ENCODE results near the gene ELOF1.
"Not testable (repeated sequence)": the region's sequence is repeated elsewhere in the genome, so short reads cannot be mapped to it uniquely, and the experiment has no call there.

ELOF1 gene

DNA sequence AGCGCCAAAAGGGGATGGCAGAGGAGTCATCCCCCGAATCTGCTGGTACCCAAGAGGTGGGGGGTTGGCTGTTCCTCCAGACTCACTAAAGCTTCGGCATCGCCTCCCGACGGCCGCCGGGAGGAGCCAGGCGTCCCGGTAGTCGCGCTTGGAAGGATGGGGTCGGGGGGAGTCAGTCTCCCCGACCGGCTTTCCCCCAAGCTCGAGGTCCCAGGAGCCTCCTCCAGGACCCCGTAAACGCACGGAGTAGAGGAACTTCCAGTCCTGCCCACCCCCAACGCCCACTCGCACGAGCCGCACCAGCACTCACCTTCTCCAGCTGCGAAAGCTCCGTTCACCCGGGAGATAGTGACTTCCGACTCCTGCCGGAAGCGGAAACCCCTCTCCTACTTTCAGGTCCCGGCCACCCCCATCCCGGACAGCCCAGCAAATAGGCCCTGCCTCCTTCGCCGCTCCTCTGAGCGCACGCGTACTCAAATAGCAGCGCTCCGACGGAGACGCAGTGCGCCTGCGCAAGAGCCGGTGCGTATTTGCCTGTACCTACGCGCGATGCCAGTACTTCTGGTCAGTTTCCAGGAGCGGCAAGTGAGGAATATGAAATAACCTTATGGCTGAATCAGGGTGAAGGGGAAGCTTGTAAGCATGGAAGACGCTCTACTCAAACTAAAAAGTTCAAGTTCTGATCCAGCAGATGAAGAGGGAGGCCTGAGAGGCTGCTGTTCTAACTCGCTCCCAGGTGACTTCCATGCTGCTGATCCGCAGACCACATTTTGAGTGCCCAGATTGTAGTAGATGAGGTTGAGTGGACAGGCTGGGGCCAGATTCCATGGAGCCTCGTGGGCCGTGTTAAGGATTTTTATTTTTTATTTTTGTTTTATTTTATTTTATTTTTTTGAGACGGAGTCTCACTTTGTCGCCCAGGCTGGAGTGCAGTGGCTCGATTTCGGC is at the start of gene ELOF1:
Gene ELOF1, minus strand, starts transcription at position 350 of the 948 bp plus-strand sequence. CDS start 4,883 bp downstream, outside the sequence.
- peak; percentile 94 for DNase-seq (ENCODE audit: low read depth in 2 of 2)

DNA sequence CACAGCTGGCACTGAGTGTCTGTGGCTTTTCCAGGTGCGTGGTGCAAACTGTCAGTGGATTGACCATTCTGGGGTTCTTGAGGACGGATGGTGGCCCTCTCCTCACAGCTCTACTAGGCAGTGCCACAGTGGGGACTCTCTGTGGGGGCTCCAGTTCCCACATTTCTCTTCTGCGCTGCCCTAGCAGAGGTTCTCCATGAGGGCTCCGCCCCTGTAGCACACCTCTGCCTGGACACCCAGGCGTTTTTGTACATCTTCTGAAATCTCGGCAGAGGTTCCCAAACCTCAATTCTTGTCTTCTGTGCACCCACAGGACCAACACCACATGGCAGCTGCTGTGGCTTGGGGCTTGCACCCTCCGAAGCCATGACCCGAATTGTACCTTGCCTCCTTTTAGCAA is 47.5 kb upstream of the ELOF1 start:
- DNase-seq (ENCODE audit: low read depth in 2 of 2), result no peak

DNA sequence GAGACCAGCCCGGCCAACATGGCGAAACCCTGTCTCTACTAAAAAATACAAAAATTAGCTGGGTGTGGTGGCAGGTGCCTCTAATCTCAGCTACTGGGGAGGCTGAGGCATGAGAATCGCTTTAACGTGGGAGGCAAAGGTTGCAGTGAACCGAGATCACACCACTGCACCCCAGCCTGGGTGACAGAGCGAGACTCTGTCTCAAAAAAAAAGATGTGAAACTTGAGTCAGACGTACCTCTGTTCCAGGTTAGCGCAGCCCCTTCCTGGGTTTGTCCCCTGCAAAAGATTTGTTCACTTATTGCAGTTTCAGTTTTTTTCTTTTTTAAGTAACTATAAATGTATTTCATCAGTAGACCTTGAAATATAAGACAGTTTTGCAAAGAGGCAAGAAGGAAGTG is 40.7 kb upstream of the ELOF1 start:
- not testable (repeated sequence) for DNase-seq (ENCODE audit: low read depth in 2 of 2)

DNA sequence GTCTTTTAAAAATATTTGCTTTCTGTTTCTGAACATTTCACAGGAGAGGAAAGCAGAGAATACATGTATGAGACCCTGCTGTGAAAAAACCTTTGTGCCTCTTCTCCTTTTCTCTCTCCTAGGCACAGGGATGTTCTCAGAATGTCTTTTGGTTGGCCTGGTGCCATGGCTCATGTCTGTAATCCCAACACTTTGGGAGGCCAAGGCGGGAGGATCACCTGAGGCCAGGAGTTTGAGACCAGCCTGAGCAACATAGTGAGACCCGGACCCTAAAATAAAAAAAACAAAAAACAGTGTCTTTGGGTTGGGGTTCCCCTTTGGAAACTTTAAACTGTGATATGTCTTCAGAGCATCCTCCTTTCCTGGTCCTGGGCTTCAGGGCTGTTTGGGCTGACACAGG is 39.7 kb upstream of the ELOF1 start:
- no peak for DNase-seq (ENCODE audit: low read depth in 2 of 2)

DNA sequence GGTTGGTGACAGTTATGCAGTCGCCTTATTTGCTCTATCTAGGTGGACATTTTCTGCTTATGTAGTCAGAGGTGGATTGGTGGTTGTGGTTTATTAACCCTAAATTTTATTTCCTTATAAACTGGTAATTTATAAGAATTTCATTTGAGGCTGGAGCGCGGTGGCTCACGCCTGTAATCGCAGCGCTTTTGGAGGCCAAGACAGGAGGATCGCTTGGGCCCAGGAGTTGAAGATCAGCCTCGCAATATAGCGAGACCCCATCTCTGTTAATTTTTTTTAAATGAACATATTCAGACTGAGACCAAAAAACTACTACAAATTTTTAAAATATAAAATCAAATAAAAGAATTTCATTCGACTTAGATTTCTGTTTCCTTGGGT is 39.1 kb upstream of the ELOF1 start:
- no peak for DNase-seq (ENCODE audit: low read depth in 2 of 2)

DNA sequence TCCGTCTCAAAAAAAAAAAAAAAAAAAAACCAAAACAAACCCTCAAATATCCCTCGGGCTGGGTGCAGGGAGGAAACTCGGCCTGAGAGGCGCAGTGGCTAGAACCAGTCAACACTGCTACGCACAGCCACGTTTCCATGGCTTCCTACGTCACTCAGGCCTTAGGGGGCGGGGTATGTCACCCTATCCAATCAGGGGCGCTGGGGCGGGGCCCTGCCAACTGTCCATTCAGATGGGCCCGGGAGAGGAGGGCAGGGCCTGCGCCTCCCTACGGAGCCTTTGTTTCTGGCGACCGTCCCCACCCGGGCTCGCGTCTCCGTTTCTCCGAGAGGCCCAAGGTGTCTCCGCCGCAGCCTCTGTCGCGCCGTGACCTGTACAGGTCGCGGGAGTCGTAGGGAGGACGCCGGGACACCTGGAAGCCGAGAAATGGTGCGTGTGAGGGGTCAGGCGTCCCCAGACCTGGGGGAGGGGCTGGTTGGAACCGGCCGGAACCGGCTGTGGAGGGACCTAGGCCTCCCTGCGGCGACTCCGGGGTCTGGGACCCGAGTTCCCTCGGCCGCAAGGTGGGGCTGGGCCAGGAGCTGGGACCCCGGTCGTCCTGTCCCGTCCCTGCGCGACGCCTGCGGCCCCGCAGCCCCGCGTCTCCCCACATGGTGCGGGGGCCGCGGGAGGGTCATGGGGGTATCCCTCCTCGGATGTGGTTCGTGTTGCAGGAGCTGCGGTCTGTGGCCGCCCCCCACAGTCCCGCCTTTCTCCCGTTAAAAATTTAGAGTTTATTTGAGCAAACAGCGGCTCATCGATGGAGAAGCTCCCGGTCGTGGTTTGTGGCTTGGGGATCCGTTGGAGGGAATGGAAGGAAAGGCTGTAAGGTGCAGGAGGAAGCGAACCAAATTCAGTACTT is 38.4 kb upstream of the ELOF1 start, which contains the start of gene ZNF627:
Gene ZNF627, plus strand, starts transcription at position 282 of the 901 bp plus-strand sequence. Its CDS starts 145 bp downstream, at position 427.
- peak; percentile 88 to 95 for DNase-seq (ENCODE audit: low read depth in 2 of 2)

DNA sequence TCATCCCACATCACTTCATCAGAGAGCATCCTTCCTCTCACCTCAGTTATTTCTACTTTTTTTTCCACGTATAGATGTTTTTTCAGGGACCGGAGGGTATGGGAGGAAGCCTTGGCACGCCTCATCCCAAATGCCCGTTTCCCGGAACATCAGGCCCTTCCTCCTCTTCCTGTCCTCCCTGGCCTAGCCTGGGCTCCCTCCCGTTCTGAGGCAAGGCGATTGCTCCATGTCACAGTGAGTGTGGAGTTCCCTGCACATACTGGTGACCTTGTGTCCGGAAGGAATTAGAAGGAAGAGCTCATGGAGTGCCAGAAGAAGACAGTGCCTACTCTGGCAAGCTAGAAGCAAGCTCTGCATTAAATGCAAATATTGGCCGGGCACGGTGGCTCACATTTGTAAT is 37.1 kb upstream of the ELOF1 start:
- no peak for DNase-seq (ENCODE audit: low read depth in 2 of 2)

DNA sequence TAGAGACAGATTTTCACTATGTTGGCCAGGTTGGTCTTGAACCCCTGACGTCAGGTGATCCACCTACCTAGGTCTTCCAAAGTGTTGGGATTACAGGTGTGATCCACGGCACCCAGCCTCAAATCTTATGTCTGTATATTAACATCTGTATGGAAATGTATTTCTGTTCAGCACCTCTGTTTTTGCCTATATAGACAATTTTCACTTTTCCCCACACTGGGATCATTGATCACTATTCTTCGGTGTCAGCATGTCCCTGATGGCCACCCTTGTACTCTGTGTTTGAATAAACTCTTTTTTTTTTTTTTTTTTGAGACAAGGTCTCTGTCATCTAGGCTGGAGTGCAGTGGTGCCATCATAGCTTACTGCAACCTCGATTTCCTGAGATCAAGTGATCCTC is 35.1 kb upstream of the ELOF1 start:
- no peak for DNase-seq (ENCODE audit: low read depth in 2 of 2)

DNA sequence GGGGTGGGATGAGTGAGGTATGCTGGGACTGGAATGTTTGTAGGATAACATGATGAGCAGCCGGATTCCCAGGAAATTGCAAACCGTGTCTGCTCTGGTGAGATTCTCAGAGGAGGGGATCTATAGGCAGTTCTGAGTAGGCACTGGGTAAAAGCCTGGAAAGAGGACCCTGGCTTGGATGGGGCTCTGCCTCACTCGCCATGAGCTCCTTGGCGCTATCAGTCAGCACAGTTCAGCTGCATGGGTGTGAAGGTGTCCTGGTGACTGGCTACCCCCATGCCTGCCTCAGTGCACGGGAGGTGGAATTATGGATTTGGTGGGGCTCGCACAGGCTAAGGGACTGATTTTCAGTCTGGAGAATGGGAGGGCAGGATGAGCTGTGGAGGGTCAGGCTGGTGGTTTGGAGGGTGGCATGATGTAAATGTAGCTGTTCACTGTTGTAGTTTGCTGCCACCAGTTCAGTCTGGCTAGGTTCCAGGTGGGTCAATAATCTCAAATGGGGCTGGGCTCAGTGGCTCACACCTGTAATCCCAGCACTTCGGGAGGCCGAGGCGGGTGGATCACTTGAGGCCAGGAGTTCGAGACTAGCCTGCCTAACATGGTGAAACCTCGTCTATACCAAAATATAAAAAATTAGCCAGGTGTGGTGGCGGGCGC is 29.1 kb upstream of the ELOF1 start:
- DNase-seq (ENCODE audit: low read depth in 2 of 2), result no peak

DNA sequence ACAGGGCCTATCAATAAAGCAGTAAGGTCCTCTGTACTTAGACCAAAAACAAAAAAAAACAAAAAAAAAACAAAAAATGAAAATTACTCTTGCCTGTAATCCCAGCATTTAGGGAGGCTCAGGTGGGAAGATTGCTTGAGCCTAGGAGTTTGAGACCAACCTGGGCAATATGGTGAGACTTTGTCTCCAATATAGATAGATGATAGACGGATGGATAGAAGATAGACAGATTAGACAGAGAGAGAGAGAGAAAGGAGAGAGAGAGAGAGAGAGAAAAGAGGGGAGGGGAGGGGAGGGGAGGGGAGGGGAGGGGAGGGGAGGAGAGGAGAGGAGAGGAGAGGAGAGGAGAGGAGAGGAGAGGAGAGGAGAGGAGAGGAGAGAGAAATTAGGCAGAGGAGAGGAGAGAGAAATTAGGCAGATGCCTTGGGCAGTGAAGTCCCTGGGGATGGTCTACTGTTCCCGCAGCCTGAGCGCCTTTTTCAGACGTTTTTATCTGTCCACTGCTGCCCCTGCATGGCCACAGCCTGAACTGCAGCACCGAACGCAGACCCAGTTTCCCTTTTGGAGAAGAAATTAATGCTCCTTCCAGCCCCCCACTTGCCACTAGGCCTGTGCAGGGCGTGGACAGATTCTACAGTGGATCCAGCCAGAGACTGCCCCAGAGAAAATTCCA is 28.4 kb upstream of the ELOF1 start:
- peak; percentile 70 to 77 for DNase-seq (ENCODE audit: low read depth in 2 of 2)

DNA sequence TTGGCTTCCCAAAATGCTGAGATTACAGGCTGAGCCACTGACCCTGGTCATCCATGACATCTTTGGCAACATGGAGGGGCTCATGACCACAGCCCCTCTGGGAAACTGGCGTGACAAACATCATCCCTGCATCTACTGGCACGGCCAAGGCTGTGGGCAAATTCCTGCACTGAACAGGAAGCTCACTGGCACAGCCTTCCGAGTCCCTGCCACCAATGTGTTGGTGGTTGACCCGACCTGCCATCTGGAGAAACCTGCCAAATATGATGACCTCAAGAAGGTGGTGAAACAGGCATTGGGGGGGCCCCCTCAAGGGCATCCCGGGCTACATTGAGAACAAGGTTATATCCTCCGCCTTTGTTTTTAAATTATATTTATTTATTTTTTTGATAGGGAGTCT is 27.3 kb upstream of the ELOF1 start:
- DNase-seq (ENCODE audit: low read depth in 2 of 2), result no peak

DNA sequence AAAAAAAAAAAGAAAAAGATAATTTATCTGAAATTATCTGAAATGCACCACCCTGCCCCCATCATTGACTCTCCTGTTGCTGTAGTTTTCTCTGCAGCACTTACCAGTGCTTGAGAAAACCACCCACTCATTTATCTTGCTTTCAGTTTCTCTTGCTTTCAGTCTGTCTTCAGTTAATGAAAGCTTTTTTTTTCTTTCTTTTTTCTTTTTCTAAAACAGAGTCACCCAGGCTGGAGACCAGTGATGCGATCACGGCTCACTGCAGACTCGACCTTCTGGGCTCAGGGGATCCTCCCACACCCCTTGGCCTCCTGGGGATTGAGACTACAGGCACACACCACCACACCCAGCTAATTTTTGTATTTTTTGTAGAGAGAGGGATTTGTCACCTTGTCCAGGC is 22.7 kb upstream of the ELOF1 start:
- DNase-seq (ENCODE audit: low read depth in 2 of 2), result peak in 1 of 2 donors; percentile 11

DNA sequence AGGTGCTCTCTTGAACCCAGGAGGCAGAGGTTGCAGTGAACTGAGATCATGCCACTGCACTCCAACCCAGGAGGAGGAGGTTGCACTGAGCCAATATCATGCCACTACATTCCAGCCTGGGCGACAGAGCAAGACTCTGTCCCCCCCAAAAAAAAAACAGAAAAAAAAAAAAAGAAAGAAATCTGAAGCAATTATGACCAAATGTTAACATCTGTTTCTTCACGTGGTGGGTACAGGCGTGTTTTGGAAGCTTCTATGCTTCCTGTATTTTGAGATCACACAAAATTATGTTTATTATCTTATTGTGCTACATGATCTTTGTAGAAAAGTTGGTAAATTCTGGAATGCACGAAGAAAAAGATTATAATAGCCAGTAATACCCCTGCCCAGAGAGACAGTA is 21.1 kb upstream of the ELOF1 start:
- no peak for DNase-seq (ENCODE audit: low read depth in 2 of 2)

DNA sequence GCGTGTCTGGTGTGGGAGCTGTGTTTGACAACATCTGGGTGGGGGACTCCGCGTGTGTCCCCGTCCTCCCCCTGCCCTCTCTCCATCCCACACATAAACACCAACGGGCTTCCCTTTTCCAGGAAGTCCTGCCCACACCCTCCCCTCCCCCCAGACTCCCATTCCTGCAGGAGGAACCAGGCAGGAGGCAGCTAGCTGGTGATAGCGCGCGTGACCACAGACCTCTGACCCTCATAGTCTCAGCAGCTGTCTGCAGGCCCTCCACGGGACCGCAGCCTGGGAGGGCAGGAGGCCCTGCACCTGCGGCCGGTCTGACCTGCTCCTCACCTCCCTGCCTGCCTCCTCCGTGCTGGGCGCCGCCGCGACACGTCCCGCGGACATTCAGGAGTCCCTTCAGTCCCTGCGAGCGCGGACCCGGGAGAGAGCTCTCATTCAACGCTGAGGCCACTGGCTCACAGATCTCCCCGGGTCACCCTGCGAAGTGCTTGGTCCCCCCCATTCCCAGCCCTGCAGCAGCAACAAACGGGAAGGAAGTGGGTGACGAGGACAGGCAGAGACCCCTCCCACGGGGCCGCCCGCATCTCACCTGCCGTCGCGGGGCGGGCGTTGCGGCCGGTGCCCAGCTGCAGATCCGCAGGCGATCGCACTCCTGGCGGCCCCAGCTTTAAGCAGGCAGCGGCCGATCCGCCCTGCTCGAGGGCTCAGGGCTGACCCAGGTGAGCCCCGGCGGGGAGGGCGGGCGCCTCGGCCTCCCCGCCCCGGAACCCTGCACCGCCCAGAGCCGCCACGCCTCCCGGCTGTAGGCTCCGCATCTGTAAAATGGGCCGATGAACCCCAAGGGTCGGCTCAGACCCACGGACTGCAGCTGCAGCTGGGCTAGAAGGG is 19.5 kb upstream of the ELOF1 start:
- no peak for DNase-seq (ENCODE audit: low read depth in 2 of 2)

DNA sequence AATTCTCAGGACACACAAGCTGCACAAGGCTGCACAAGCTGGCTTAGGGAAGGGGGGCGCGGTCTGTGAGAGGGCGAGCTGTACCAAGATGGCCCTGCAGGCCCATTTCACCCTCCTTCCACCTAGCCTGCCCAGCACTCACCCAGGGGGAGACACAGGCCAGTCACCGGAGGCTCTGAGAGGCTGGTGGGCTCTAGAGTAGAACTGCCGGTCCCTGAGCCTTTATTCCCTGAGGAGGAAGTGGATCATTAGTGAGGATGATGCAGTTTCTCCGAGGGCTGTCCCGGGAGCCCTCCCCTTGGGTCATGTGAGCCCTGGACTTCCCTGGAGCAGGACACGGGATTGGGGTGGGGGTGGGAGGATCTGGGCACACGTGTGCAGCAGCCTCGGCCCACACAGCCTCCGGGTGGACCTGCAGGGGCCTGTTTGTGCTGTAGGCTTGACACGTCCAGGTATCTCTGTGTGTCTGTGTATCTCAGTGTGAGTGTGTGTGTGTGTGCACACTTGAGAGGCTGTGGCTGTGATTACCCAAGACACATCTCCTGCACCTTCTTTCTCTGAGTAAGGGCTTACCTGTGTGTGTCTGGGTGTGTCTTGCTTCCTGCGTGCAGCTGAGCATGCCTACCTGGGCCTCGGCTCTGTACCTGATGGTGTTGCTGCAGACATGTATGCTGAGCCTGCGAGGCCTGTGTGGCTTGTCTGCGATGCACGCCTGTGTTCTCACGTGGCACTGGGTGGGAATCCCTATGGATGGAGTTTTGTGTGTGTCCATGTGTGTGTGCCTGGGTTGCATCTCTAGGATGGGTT is 18.6 kb upstream of the ELOF1 start, which contains the start of gene ACP5:
Gene ACP5, minus strand, starts transcription at position 195 of the 807 bp plus-strand sequence. CDS start 328 bp downstream, outside the sequence.
- no peak for DNase-seq (ENCODE audit: low read depth in 2 of 2)

DNA sequence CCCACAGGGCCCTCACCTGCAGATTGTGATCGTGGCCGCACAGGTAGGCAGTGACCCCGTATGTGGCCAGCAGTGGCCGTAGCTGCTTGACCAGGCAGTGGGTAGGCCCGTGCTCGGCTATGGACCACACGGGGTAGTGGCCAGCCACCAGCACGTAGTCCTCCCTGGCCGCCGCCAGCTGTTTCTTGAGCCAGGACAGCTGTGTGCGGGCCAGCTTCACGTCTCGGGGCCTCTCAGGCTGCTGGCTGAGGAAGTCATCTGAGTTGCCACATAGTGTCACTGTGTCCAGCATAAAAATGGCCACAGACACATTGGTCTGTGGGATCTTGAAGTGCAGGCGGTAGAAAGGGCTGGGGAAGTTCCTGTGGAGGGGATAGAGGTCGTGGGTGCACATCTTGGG is 17.2 kb upstream of the ELOF1 start:
- DNase-seq (ENCODE audit: low read depth in 2 of 2), result no peak

DNA sequence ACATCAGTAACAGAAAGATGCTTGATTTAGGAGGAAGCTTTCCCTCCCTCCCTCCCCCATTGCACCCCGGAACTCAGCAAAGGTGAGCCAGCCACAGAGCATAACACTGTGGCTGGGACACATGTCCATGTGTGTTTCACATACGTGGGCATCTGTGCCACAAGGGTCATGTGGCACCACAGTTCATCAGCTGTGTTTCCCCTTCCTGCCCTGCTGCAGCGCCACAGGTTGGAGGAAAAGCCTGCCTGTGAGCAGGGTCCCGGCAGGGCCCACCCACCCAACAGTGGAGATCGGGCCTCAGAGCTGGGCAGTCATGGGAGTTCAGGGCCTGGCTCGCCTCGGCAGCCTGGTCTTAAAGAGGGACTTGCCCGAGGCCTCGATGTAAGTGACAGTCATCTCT is 15.7 kb upstream of the ELOF1 start:
- no peak for DNase-seq (ENCODE audit: low read depth in 2 of 2)

DNA sequence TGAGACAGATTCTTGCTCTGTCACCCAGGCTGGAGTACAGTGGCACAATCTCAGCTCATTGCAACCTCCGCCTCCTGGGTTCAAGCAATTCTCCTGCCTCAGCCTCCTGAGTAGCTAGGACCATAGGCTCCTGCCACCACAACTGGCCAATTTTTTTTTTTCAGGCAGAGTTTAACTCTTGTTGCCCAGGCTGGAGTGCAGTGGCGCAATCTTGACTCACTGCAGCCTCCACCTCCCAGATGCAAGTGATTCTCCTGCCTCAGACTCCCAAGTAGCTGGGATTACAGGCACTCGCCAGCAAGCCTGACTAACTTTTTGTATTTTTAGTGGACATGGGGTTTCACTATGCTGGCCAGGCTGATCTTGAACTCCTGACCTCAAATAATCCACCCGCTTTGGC is 14.7 kb upstream of the ELOF1 start:
- DNase-seq (ENCODE audit: low read depth in 2 of 2), result not testable (repeated sequence)

DNA sequence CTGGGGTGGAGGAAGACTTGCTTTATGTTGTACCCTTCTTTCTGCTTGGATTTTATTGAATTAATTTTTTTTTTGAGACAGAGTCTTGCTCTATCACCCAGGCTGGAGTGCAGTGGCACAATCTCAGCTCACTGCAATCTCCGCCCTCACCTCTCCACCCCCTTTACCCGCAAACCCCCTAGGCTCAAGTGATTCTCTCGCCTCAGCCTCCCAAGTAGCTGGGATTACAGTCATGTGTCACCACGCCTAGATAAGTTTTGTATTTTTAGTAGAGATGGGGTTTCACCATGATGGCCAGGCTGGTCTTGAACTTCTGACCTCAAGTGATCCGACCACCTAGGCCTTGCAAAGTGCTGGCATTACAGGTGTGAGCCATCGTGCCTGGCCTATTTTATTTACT is 14.3 kb upstream of the ELOF1 start:
- DNase-seq (ENCODE audit: low read depth in 2 of 2), result not testable (repeated sequence)
